ENCODE measurements around the gene MSI2.

DNA sequence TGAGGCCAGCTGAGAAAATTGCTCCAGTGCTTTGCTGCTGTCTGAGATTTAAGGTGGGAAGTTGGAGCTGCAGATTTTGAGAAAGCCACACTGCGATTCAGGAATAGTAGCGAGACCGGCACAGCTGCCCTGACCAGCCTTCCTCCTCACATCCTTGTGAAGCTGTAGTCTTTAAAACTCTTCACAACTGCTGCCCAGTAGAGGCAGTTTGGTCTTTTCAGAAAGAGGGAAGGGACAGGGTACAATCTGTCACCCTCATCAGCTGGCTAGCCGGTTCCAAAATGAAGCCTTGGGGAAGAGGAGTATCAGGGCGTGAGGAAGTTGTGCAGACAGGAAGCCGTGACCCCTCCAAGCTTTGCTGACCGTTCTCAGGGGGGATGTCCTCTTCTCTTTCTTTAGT is 195.3 kb downstream of the MSI2 start:
- no peak for TF ChIP-seq POLR2AphosphoS5 (IDR thresholded peaks at IDR 0.05; ENCODE audit: low read depth, low read length)
- no peak for TF ChIP-seq POLR2A (IDR thresholded peaks at IDR 0.05; ENCODE audit: low read depth, low read length)
